ENCODE results near the gene KIAA0040. TPM values are rescaled to one million over a fixed set of nuclear protein-coding genes. Genes with fewer than 3 reads are reported as not detected.

Gene KIAA0040
- total RNA-seq, 4 donors from 2014 or later, result 13.4 to 21.6 (median 19.8) TPM

DNA sequence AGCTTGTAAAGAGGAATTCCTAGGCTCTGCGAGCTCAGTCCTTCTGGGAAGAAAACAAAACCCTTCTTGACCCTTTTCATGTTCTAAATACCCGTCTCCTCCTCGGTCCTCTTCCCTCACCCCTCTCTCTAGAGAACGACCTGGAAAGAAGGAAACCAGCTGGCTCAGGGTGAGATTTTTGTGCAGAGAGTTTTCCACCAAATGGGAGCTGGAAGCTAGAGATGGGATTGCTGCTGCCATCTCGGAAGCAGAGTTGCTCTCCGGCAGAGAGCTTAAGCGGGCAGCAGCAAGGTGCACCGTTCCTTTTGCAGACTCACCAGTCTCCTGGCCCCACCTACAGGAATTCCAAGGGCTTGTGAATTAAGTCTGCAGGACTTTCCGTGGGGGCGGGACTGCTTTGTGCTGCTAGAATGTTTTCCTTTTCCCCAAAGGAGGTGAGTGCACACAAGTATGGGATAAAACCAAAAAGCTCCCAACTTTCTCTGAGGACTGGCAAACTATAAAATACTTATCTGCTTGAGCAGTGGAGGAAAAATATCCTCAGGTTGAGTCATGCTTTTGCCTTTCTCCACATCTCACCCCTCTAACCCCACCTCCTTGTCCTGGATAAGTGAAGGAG is 29.1 kb upstream of the KIAA0040 start:
- TF ChIP-seq, protein P1, sequence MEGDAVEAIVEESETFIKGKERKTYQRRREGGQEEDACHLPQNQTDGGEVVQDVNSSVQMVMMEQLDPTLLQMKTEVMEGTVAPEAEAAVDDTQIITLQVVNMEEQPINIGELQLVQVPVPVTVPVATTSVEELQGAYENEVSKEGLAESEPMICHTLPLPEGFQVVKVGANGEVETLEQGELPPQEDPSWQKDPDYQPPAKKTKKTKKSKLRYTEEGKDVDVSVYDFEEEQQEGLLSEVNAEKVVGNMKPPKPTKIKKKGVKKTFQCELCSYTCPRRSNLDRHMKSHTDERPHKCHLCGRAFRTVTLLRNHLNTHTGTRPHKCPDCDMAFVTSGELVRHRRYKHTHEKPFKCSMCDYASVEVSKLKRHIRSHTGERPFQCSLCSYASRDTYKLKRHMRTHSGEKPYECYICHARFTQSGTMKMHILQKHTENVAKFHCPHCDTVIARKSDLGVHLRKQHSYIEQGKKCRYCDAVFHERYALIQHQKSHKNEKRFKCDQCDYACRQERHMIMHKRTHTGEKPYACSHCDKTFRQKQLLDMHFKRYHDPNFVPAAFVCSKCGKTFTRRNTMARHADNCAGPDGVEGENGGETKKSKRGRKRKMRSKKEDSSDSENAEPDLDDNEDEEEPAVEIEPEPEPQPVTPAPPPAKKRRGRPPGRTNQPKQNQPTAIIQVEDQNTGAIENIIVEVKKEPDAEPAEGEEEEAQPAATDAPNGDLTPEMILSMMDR (IDR thresholded peaks at IDR 0.05), result peak in 1 of 2 donors; percentile 13
- no peak for TF ChIP-seq EP300 (IDR thresholded peaks at IDR 0.05)
- DNase-seq (ENCODE audit: low spot score in 2 of 2), result no peak
- no peaks in the 10 kb centered on the region for H3K27me3 ChIP-seq
- no peak overlapping the region for H3K27ac ChIP-seq
- H3K9me3 ChIP-seq, result no peaks in the 10 kb centered on the region
- no peak overlapping the region for H3K4me3 ChIP-seq
- peaks cover 9% of the 10 kb centered on the region for H3K4me1 ChIP-seq
- 60% methylated on average over 10 of the region's 10 CpGs for WGBS
- no peaks in the 10 kb centered on the region for H3K36me3 ChIP-seq

DNA sequence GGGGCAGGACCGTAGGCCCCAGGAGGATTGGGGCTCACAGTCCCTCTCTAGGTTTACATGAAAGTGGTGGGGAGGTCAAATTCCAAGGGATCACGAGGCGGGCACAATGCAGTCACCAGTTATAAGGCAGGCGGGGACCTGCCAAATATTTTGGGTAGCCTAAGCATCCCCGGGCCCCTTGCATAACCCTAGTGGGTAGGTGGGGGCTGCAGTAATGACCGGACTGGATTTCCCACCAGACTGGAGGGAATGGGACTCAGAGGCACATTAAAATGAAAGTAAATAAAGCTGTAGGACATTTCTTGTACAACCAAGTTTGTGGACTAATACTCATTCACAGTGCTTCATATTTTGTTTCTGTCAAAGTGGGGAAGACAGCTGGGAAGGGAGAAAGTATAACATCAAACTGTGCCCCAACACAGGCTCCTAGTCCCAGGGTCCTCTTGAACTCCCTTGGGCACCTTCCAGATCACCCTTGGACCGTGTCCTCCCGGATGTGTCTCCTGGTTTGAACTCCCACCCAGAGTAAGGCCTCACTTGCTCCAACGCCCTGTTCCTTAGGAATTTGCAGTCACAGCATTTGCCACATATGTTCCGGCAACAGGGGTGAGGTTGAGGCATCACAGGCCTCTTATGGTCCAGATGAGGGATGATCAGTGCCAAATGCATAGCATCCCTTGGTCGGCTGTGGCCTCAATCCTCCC is 28.4 kb upstream of the KIAA0040 start:
- Histone ChIP-seq H3K27me3 (no peaks in the 10 kb centered on the region), H3K9me3 (no peaks in the 10 kb centered on the region), H3K4me3 (no peak overlapping the region), H3K36me3 (no peaks in the 10 kb centered on the region), H3K27ac (no peak overlapping the region), H3K4me1 (peaks cover 9% of the 10 kb centered on the region)
- WGBS, result 70% methylated on average over 11 of the region's 11 CpGs
- no peak for TF ChIP-seq POLR2A (IDR thresholded peaks at IDR 0.05)
- no peak for TF ChIP-seq EP300 (IDR thresholded peaks at IDR 0.05)
- TF ChIP-seq, protein P1 (IDR thresholded peaks at IDR 0.05), result no peak
- no peak for TF ChIP-seq POLR2AphosphoS5 (IDR thresholded peaks at IDR 0.05)
- DNase-seq (ENCODE audit: low spot score in 2 of 2), result no peak

DNA sequence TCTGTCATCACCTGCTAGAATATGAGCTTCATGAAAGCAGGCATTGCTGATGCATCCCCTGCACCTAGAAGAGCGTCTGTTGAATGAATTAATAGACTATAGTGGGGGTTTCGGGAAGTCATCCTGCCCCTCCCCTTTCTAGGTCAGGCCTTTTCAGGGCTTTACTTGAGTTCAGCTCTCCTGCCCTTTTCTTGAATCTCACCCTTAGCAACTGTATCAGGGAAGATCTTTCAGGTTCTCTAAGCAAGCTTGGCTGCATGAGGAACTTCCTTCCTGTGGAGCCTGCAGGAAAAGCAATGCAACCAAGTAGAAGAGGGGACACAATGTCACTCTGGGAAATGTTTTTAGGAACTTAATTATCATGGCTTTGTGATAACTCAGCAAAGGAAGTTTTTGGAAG is 27.2 kb upstream of the KIAA0040 start:
- Histone ChIP-seq H3K27ac (no peak overlapping the region), H3K4me3 (no peak overlapping the region), H3K9me3 (no peaks in the 10 kb centered on the region), H3K4me1 (peaks cover 9% of the 10 kb centered on the region), H3K36me3 (no peaks in the 10 kb centered on the region), H3K27me3 (no peaks in the 10 kb centered on the region)
- no peak for TF ChIP-seq POLR2A (IDR thresholded peaks at IDR 0.05)
- TF ChIP-seq EP300 (IDR thresholded peaks at IDR 0.05), result no peak
- no peak for TF ChIP-seq POLR2AphosphoS5 (IDR thresholded peaks at IDR 0.05)
- DNase-seq (ENCODE audit: low spot score in 2 of 2), result no peak
- 94% methylated on average over 2 of the region's 2 CpGs for WGBS

DNA sequence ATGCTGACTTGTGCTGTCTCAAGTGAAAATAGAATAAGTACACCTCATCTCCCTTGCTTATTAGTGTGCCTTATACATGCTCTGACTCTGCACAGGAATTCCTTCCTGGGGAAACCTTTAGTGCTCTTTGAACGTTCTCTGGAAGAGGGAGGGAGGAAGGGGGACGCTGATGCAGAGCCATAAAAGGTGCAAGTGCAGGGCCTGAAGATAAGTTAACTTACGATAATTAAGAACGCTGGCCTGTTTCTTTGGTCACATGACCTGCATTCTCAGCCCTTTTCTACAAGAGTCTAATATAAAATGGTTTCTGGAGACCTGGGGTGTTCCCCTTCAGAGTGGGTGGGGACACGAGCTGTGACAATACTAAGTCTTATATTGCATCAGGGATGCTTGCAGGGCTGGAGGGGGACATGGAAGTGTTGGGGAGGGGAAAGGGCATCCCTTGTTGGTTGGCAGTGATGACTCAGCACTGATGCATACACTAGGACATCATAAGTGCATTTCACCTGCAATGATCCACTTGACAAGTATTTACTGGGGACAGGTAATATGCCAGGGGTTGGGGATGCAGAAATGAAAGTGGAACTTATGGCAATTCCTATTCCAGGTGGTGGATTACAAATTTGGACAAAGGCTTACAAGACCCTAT is 26.3 kb upstream of the KIAA0040 start:
- H3K9me3 ChIP-seq, result no peaks in the 10 kb centered on the region
- H3K36me3 ChIP-seq, result no peaks in the 10 kb centered on the region
- no peak overlapping the region for H3K4me3 ChIP-seq
- H3K4me1 ChIP-seq, result peaks cover 9% of the 10 kb centered on the region
- no peak for DNase-seq (ENCODE audit: low spot score in 2 of 2)
- TF ChIP-seq POLR2A (IDR thresholded peaks at IDR 0.05) (no peak), EP300 (IDR thresholded peaks at IDR 0.05) (no peak), POLR2AphosphoS5 (IDR thresholded peaks at IDR 0.05) (no peak)
- TF ChIP-seq, protein P1 (IDR thresholded peaks at IDR 0.05), result no peak
- H3K27ac ChIP-seq, result no peak overlapping the region
- WGBS, result 74% methylated on average over 5 of the region's 5 CpGs
- H3K27me3 ChIP-seq, result no peaks in the 10 kb centered on the region

DNA sequence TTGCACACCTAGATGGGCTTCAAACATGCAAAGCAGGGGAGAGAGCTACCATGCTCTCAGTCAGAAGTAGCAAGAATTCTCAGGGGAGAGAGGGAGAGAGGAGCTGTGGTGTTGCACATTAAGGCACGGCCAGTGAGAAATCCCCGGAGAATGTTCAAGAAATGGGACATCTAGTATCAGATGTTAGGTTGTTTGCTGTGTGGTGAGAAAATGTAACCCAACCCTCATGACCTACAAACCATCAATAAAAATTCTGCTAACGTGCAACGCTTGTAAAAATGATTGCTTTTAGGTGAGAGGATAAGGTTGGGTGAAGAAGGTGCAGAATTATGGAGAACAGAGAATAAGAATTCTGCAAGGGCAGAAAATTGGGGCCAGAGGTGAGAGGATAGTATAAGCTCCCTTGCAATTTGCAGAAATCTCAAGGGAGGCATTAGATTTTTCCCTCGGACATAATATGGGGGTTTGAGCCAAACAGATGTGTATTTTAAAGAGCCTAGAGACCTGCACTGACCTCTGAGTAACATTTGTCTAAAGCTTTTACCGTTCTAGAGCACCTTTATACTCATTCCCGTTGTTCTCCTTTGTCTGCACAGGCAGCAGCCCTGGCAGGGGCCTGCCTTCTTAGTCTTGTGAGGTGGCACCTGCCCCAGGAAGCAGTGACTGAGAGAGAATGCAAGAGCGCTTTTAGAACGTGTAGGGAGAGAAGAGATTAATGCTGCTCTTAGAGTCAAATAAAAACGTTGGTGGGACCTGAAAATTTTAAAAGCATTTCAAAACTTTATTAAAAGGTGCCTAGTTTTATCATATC is 25.4 kb upstream of the KIAA0040 start:
- Histone ChIP-seq H3K27ac (no peak overlapping the region), H3K4me3 (no peak overlapping the region), H3K36me3 (no peaks in the 10 kb centered on the region), H3K4me1 (peaks cover 9% of the 10 kb centered on the region), H3K9me3 (peaks cover 4% of the 10 kb centered on the region), H3K27me3 (no peaks in the 10 kb centered on the region)
- TF ChIP-seq POLR2AphosphoS5 (IDR thresholded peaks at IDR 0.05), result no peak
- no peak for TF ChIP-seq POLR2A (IDR thresholded peaks at IDR 0.05)
- TF ChIP-seq EP300 (IDR thresholded peaks at IDR 0.05), result no peak
- TF ChIP-seq, protein P1 (IDR thresholded peaks at IDR 0.05), result no peak
- DNase-seq (ENCODE audit: low spot score in 2 of 2), result no peak
- 74% methylated on average over 10 of the region's 10 CpGs for WGBS
